ACC112 (cell line): Measurements from ENCODE around the gene BTBD9.

Experiments
- H2AFZ ChIP-seq: fragments of 200-600 bp; sonication (generic); one replicate; pipeline ENCODE4 v1.6.0; 2017; ENCODE audit warnings: antibody characterized with exemption, low read length; ENCODE audit not compliant: unreplicated experiment
- H3K27ac ChIP-seq: fragments of 200-600 bp; sonication (generic); 2 replicates; pipeline ENCODE4 v1.5.1; 2014; ENCODE audit warnings: low read depth, mild to moderate bottlenecking, antibody characterized with exemption, low read length, moderate library complexity
- H3K27me3 ChIP-seq: fragments of 200-600 bp; sonication (generic); 2 replicates; pipeline ENCODE4 v1.6.1; 2014; ENCODE audit warnings: mild to moderate bottlenecking, antibody characterized with exemption, low read length, moderate library complexity, mixed read lengths; ENCODE audit not compliant: insufficient read depth
- H3K36me3 ChIP-seq: fragments of 200-600 bp; sonication (generic); 2 replicates; pipeline ENCODE4 v1.6.1; 2016; ENCODE audit warnings: mild to moderate bottlenecking, antibody characterized with exemption, low read length, moderate library complexity, mixed read lengths; ENCODE audit not compliant: insufficient read depth
- H3K4me1 ChIP-seq: fragments of 200-600 bp; sonication (generic); one replicate; pipeline ENCODE4 v1.6.1; 2016; ENCODE audit warnings: low read length, mixed read lengths; ENCODE audit not compliant: insufficient read depth, unreplicated experiment, control insufficient read depth
- H3K4me3 ChIP-seq: fragments of 200-600 bp; sonication (generic); 2 replicates; pipeline ENCODE4 v1.5.1; 2014; ENCODE audit warnings: mild to moderate bottlenecking, low read depth, low read length
- H3K79me2 ChIP-seq: fragments of 200-600 bp; sonication (generic); one replicate; pipeline ENCODE4 v1.6.0; 2016; ENCODE audit warnings: low read length; ENCODE audit not compliant: control insufficient read depth, unreplicated experiment, insufficient read depth

BTBD9 gene

DNA sequence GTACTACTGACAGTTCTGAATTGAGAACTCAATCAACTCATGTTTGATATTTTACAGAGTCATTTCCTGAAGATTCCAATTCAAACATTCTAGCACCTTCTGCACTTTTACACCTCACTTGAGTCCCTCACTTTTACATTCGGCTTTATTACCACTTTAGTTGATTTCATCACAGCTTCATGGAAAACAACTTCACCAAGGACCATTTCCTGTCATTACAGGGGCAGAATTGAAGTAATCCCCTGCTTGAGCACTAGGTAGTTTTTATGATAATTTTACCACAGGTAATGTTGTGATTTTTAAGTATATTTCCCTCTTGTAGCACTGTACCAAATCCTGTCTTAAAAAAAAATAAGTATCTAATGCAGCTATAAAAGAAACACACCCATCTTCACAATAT is 312.9 kb downstream of the BTBD9 start:
- no peak overlapping the region for H3K27ac ChIP-seq
- H3K4me3 ChIP-seq = no peak overlapping the region

DNA sequence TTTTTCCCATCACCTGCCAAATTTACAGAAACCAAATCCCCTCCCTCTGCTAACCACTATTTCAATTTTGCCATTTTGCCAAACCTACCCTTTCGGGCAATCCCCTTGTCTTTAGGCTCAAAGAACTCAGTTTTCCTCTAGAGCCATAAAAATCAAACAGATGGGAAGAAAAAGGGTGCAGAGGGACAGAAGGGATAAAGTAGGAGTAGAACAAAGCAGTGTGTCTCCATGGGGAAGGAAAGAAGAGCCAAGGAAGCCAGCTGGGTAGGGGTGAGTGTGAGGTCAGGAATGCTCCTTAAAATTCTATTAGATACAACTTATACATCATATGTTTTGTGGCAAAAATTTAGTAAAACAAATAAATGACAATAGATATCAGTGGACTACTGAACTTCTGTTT is 316.5 kb downstream of the BTBD9 start:
- Histone ChIP-seq H3K27ac (no peak overlapping the region), H2AFZ (no peak overlapping the region), H3K4me1 (no peaks in the 10 kb centered on the region), H3K4me3 (no peak overlapping the region), H3K27me3 (no peaks in the 10 kb centered on the region), H3K36me3 (no peaks in the 10 kb centered on the region), H3K79me2 (no peaks in the 10 kb centered on the region)

More for the DNA sequence above, 312.9 kb downstream of the BTBD9 start:
- H3K79me2 ChIP-seq = no peaks in the 10 kb centered on the region
- no peaks in the 10 kb centered on the region for H3K27me3 ChIP-seq
- no peaks in the 10 kb centered on the region for H3K4me1 ChIP-seq
- no peak overlapping the region for H2AFZ ChIP-seq
- no peaks in the 10 kb centered on the region for H3K36me3 ChIP-seq

DNA sequence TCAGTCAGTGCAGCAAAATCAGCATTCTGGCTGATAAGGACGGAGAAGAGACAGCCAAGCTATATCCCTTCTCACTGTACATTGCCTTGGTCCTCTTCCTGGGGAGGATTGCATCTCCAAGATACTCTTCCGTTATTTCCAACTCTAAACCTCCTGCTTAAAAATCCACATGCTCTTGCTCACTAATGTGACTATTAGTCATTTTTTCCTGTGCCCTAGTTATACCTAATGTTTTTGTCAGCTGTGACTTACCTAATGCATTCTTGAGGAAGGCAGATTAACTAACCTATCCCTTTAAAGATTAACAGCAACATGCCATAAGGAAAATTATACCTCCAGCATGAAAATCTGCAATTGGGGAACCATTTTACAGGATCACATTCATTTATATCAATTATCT is 317.6 kb downstream of the BTBD9 start:
- no peak overlapping the region for H3K27ac ChIP-seq

DNA sequence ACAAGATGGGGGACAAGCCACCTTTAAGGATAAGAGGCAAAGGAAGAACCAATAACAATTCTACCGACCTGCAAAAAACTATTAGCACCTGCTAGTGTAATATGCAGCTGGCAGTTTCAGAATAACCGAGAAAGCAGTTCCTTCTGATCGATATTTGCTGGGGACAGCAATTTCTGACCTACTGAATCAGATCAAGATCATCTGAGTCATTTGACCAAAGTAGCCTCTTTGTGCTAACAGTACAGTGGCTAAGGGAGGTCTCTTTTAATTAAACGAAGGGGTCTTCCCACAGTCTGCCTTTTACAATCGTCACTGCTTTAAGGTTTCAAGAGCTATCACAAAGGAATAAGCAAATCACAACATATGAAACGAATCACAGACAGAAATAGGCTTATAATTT is 318.9 kb downstream of the BTBD9 start:
- no peaks in the 10 kb centered on the region for H3K79me2 ChIP-seq
- no peak overlapping the region for H3K4me3 ChIP-seq
- H3K27ac ChIP-seq = no peak overlapping the region
- H3K27me3 ChIP-seq = no peaks in the 10 kb centered on the region
- H3K4me1 ChIP-seq = no peaks in the 10 kb centered on the region
- H2AFZ ChIP-seq = no peak overlapping the region
- no peaks in the 10 kb centered on the region for H3K36me3 ChIP-seq

More for the DNA sequence above, 317.6 kb downstream of the BTBD9 start:
- Histone ChIP-seq H3K79me2 (no peaks in the 10 kb centered on the region), H3K4me1 (no peaks in the 10 kb centered on the region), H2AFZ (no peak overlapping the region), H3K27me3 (no peaks in the 10 kb centered on the region), H3K4me3 (no peak overlapping the region), H3K36me3 (no peaks in the 10 kb centered on the region)

DNA sequence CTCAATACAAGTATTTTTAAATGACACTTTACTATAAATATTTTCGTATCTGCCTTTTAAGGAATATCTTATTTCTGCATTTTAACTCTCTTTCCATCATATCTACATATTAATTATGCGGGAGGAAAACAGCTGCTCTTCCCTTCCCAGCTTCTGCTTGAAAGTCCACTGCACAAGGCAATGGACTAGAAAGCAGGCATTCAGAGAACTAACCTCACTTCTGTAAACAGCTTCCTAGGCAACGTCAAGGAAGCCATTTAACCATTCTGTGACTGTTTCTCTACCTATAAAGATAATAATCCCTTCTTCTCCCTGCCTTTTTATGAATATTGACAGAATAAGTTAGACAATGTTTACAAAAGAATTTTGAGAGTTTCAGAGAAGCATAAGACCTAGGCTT is 319.4 kb downstream of the BTBD9 start:
- Histone ChIP-seq H3K27me3 (no peaks in the 10 kb centered on the region), H2AFZ (no peak overlapping the region), H3K36me3 (no peaks in the 10 kb centered on the region), H3K4me1 (no peaks in the 10 kb centered on the region), H3K4me3 (no peak overlapping the region), H3K79me2 (no peaks in the 10 kb centered on the region), H3K27ac (no peak overlapping the region)

DNA sequence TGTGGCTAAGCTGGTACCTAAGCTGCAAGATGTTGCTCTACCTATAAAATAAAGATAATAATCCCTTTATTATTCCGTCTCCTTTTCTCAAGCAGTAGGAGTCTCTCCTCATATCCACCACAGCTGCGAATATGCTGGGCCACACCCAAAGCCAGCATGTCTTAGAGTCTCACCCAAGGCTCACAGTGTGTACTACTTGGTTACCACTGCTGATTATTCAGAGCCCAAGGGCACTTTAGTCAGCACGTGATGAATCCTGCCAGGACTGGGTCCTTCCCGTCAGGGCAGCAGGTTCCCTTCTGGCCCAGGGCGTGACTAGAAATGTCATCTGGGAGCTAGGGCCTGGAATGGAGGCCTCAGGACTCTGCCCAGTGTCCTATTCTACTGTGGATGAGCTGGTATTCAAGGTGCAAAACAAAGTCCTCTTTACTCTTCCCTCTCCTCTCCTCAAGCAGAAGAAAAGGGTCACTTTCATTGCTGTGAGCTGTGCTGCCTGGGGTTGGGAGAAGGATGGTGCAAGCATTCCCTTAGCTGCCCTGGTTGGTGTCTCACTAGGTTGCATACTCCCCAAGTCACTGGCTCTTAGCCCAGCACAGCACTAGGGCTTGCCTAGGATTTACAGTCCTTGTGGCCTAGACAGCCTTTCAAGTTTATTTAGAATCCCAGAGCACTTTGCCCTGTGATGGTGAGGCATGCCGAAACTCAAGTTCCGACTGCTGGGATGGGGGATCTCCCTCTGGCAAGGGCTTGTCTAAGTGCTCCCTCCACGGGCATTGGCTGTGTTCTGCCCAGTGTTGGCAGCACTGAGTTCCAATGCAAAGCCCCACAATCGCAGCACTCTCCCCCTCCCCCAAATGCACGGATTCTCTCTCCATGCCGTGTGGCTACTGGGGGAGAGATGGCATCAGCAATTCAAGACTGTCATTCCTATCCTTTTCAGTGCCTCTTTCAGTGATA is 320.2 kb downstream of the BTBD9 start:
- Histone ChIP-seq H3K27ac (no peak overlapping the region), H3K27me3 (no peaks in the 10 kb centered on the region), H3K4me1 (no peaks in the 10 kb centered on the region), H3K4me3 (no peak overlapping the region), H3K79me2 (no peaks in the 10 kb centered on the region), H2AFZ (no peak overlapping the region), H3K36me3 (no peaks in the 10 kb centered on the region)

DNA sequence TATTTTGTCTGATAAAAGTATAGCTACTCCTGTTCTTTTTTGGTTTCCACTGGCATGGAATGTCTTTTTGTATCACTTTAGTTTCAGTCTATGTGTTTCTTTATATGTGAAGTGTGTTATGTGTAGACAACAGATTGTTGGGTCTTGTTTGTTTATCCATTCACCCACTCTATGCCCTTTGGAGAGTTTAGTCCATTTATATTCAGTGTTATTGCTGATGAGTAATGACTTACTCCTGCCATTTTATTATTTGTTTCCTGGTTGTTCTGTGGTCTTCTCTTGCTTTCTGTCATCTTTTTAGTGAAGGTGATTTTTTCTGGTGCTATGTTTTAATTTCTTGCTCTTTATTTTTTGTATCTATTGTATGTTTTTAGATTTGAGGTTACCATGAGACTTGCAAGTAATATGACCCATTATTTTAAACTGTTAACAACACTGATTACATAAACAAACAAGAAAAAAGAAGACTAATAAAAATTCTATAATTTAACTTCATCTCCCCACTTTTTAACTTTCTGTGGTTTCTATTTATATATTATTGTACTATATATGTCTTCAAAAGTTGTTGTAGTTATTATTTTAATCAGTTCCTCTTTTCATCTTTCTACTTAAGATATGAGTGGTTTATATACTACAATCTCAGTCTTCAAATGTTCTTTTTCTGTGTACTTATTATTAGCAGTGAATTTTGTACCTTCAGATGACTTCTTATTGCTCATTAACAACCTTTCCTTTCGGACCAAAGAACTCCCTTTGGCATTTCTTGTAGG is 323.4 kb downstream of the BTBD9 start:
- Histone ChIP-seq H2AFZ (no peak overlapping the region), H3K27me3 (no peaks in the 10 kb centered on the region), H3K4me1 (no peaks in the 10 kb centered on the region), H3K79me2 (no peaks in the 10 kb centered on the region), H3K4me3 (no peak overlapping the region), H3K27ac (no peak overlapping the region), H3K36me3 (no peaks in the 10 kb centered on the region)

DNA sequence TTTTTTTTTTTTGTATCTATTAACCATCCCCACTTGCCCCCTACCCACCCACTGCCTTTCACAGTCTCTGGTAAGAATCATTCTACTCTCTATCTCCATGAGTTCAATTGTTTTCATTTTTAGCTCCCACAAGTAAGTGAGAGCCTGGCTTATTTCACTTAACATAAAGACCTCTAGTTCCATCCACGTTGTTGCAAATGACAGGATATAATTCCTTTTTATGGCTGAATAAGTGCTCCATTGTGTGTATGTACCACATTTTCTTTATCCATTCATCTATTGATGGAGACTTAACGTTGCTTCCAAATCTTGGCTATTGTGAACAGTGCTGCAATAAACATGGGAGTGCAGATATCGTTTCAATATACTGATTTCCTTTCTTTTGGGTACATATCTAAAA is 328.5 kb downstream of the BTBD9 start:
- Histone ChIP-seq H3K36me3 (no peaks in the 10 kb centered on the region), H2AFZ (no peak overlapping the region), H3K27me3 (no peaks in the 10 kb centered on the region), H3K4me3 (no peak overlapping the region), H3K27ac (no peak overlapping the region), H3K79me2 (no peaks in the 10 kb centered on the region), H3K4me1 (peaks cover 4% of the 10 kb centered on the region)

DNA sequence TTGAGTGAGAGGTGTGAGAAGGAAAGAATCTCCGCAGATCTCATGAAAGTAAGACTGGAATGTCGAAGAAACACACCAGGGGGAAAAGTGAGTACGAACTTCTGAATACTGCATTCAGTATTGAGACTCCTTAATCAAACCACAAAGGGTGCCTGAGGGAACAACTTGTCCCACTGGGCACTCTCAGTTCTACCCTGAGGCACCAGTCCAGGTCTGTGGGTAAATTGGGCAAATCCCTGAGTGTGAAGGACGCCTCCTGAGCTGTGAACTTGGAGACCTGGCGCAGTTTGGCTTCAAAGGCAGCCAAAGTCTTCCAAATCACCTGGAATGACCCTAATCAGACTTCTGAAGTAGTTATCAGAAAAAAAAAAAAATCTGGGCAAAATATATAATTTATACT is 329.7 kb downstream of the BTBD9 start:
- Histone ChIP-seq H2AFZ (no peak overlapping the region), H3K4me1 (peaks cover 4% of the 10 kb centered on the region), H3K27ac (no peak overlapping the region), H3K36me3 (no peaks in the 10 kb centered on the region), H3K79me2 (no peaks in the 10 kb centered on the region), H3K4me3 (no peak overlapping the region), H3K27me3 (no peaks in the 10 kb centered on the region)

DNA sequence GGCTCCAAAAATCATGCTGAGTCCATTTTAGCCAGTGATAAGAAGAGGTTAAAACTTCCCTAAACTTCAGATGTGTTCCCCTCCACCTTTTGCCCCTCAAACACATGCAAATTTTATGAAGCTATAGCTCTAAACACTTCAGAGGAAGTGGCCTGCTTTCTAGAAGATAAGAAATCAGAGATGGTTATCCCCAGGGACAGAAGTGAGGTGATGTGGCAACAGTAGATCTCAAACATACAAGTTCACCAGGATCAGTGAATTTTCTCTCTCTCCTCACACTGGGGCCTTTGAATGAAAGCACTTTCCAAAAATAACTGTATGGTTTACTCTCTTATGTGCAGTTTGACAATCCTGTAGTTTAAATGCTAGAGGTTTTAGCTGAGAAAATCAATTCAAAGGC is 332.0 kb downstream of the BTBD9 start:
- Histone ChIP-seq H3K4me1 (peaks cover 4% of the 10 kb centered on the region), H3K27ac (no peak overlapping the region), H2AFZ (no peak overlapping the region), H3K4me3 (no peak overlapping the region), H3K27me3 (no peaks in the 10 kb centered on the region), H3K36me3 (no peaks in the 10 kb centered on the region), H3K79me2 (no peaks in the 10 kb centered on the region)

DNA sequence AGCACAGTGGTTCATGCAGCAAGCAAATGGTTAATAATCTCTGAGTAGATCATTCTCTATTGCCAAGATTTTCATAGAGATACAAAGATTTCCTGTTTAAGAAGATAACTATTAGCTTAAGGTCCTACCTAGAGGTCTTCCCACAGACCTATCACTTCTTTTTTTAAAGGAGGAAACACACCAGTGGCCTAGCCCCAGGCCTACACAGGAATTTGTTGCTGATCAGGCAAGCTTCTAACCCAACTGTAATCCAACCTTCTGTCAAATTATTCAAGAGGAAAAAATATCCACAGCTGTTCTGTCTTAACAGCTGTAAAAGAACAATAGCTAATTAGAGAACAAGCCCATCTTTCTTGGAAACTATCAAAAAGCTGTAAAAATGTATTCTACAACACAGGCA is 332.8 kb downstream of the BTBD9 start:
- Histone ChIP-seq H3K27me3 (no peaks in the 10 kb centered on the region), H3K79me2 (no peaks in the 10 kb centered on the region), H2AFZ (no peak overlapping the region), H3K4me3 (no peak overlapping the region), H3K27ac (no peak overlapping the region), H3K4me1 (peaks cover 4% of the 10 kb centered on the region), H3K36me3 (no peaks in the 10 kb centered on the region)
